ENCODE measurements around the gene CYP2F1.
"Not testable (repeated sequence)": the region's sequence is repeated elsewhere in the genome, so short reads cannot be mapped to it uniquely, and the experiment has no call there.

Gene CYP2F1

GRCh38 chr19:41114132-41114531, at the start of gene CYP2F1:
Gene CYP2F1 (plus strand): TSS chr19:41114432. CDS start chr19:41116189, 1,757 bp downstream.
- DNase-seq, result no peak

GRCh38 chr19:41064974-41065569, 49.2 kb upstream of the CYP2F1 start:
- no peak for DNase-seq

GRCh38 chr19:41076286-41076685, 37.9 kb upstream of the CYP2F1 start:
- DNase-seq, result no peak

- DNase-seq, result no peak
Measured at GRCh38 chr19:41083516-41083915, 30.7 kb upstream of the CYP2F1 start.

- no peak for DNase-seq
Measured at GRCh38 chr19:41085748-41086415, 28.4 kb upstream of the CYP2F1 start.

- DNase-seq, result no peak
Measured at GRCh38 chr19:41088151-41088550, 26.1 kb upstream of the CYP2F1 start, which contains the start of gene CYP2A13. Gene CYP2A13 (plus strand): TSS chr19:41088451. CDS start chr19:41088472, 21 bp downstream.

- DNase-seq, result no peak
Measured at GRCh38 chr19:41089959-41090358, 24.3 kb upstream of the CYP2F1 start.

GRCh38 chr19:41095703-41096102, 18.5 kb upstream of the CYP2F1 start:
- DNase-seq, result no peak

GRCh38 chr19:41096353-41096752, 17.9 kb upstream of the CYP2F1 start:
- no peak for DNase-seq

GRCh38 chr19:41097302-41097701, 16.9 kb upstream of the CYP2F1 start:
- DNase-seq, result no peak

- no peak for DNase-seq
Measured at GRCh38 chr19:41098762-41099161, 15.5 kb upstream of the CYP2F1 start.

- not testable (repeated sequence) for DNase-seq
Measured at GRCh38 chr19:41102210-41102609, 12.0 kb upstream of the CYP2F1 start.

GRCh38 chr19:41106177-41106576, 8.1 kb upstream of the CYP2F1 start:
- DNase-seq, result no peak

GRCh38 chr19:41111296-41111695, 2.9 kb upstream of the CYP2F1 start:
- DNase-seq, result no peak

GRCh38 chr19:41111750-41112295, 2.4 kb upstream of the CYP2F1 start:
- no peak for DNase-seq

GRCh38 chr19:41112728-41113290, 1.4 kb upstream of the CYP2F1 start:
- no peak for DNase-seq

GRCh38 chr19:41116261-41116660, 2.0 kb downstream of the CYP2F1 start:
- no peak for DNase-seq

- not testable (repeated sequence) for DNase-seq
Measured at GRCh38 chr19:41120929-41121911, 7.0 kb downstream of the CYP2F1 start.

GRCh38 chr19:41122846-41123245, 8.6 kb downstream of the CYP2F1 start:
- DNase-seq, result not testable (repeated sequence)

- no peak for DNase-seq
Measured at GRCh38 chr19:41123716-41124294, 9.6 kb downstream of the CYP2F1 start.

- not testable (repeated sequence) for DNase-seq
Measured at GRCh38 chr19:41126765-41127203, 12.6 kb downstream of the CYP2F1 start.

GRCh38 chr19:41127362-41127761, 13.1 kb downstream of the CYP2F1 start:
- DNase-seq, result not testable (repeated sequence)

Data from NCI-H774 (cell line).